Activated naive CD4-positive, alpha-beta T cell treated with anti-CD3 and anti-CD28 coated beads, Interleukin-2, amount 50 U/mL, for 16 hours (primary cell): ENCODE measurements around the gene ISG20.

Experiments
- DNase-seq: peaks from one replicate; pipeline ENCODE4 v3.0.0-alpha.2; 2020

Gene ISG20

GRCh38 chr15:88638626-88639372 lies at the start of gene ISG20:
TSS of gene ISG20 (plus strand) at chr15:88639016. CDS start at chr15:88639367, 351 bp downstream.
- peak; percentile 96 for DNase-seq

GRCh38 chr15:88590759-88591158 lies 48.1 kb upstream of the ISG20 start:
- no peak for DNase-seq

GRCh38 chr15:88591384-88591783 lies 47.4 kb upstream of the ISG20 start:
- DNase-seq: no peak

DNA sequence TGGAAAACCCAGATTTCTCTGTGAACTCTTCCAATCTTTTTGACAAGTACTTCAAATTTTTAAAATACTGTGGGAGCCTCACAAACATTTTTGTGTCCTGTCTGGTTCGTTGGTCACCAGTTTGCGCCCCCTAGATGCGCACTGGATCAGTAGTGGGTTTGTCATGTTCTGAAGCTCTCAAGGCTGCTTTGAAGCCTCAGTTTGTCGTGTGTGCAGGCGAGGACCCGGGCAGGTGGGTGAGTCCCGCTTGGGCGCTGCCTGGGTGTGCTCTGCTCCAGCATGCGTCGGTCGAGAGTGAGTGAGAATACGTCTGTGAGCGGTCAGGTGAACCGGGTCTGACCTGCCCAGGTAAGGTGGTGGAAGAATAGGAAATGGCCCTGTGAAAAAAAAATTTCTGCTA lies 34.9 kb upstream of the ISG20 start:
- no peak for DNase-seq

DNA sequence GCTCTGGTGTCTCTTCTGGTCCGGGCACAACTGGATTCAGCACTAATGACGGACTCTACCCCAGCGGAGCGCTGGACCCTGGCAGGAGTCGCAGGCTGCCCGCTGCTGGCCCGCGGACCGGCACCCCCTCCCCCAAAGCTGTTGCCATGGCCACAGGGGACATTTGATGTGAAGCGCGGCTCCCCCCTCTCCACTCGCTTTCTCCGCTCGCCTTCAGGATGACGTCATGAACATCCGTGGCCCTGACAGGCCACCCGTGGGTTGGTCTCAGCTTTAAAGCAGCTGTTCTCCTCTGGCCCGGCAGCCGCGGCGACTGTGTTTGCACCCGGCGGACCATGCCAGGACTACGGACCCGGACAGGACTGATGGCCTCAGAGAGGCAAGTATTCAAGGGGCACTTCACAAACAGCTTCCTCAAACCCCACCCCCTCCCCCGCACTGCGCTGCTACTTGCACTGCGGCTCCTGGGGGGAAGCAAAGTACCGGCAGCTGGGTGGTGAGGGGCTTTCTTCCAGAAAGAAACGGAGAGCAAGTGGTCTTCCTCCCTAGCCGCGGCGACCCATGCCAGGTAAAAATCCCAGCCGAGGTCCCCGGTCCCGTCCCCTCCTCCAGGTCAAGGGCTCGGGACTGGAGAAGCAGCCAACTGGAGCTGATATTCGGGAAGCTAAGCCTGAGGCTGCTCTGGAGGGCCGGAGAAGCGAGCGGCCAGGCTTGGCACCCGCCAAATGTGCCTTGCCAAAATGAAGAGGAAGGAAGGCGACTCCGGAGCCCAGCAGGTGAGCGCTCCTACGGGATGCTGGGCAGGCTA lies 34.2 kb upstream of the ISG20 start:
- no peak for DNase-seq

DNA sequence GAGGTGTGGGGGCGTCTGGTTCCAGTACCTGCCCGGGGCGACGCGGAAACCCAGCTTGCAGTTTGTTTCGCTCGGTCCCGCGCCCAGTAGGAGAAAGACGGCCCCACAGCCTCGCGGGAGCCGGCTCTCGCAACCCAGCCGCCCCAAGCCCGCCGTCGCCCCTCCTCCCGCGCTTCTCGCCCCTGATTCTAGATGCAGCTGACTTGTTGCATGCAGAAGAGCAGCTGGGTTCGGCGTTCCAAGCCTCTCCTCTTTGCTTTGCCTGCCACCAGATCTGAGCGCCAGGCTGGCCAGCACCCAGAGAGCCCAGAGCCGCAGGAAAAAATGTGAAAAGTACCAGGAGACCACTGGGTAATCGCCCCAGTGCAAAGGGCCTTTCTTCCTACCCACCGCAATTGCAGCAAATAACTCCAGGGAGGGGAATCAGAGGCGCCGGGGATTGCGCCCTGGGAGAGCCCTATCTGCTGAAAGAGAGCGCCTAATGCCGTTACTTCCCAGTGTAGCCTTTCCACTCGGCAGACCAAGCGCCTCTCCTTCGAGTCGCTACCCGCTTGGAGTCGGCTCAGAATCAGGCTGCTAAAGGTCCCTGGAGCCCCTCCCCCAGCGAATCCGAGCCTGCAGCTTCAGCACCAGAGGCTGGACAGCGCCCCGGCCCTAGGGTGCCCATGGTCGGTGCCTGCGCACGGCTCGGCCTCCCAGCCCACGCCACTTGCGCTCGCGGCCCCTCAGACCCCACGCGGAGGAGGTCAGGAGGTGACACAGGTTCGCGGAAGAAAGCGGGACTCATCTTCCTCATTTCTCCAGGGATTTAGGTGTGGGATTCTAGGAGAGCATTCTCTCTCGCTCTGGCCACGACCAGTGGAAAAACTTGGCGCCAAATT lies 33.4 kb upstream of the ISG20 start:
- DNase-seq: peak; percentile 58

DNA sequence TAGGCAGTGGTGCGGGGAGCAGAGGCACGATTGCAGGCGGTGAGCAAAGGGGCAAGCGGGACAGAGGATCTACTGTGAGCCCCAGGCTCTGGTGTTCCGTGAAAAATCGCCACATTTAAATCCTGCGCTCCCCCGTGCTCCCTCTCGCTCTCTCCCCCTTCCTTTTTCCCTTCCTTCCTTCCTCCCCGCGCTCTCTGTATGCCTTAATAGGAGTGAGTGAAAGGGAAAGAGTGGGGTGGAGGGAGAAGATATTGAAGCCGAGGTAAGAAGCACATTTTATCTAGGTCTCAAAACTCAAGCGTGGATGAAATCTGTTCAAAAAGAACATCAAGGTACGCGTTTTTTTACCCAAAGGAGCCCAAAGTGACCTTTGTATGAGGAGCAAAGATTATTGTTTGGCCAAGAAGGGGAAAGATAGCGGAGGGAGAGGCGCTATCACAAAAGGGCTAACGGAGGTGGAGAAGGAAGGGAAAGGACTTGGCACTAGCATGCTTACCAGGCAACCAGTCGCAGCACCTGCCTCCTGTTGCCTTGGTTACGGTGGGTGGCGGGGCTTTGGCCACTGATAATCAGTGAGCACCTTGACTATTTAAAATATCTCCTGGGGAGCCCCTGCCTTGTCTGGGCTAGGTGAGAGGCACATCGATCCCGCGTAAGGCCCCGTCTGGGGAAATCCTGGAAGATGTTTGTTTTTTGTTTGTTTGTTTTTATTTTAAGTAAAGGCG lies 32.6 kb upstream of the ISG20 start:
- no peak for DNase-seq

GRCh38 chr15:88607951-88608350 lies 30.9 kb upstream of the ISG20 start:
- DNase-seq: no peak

DNA sequence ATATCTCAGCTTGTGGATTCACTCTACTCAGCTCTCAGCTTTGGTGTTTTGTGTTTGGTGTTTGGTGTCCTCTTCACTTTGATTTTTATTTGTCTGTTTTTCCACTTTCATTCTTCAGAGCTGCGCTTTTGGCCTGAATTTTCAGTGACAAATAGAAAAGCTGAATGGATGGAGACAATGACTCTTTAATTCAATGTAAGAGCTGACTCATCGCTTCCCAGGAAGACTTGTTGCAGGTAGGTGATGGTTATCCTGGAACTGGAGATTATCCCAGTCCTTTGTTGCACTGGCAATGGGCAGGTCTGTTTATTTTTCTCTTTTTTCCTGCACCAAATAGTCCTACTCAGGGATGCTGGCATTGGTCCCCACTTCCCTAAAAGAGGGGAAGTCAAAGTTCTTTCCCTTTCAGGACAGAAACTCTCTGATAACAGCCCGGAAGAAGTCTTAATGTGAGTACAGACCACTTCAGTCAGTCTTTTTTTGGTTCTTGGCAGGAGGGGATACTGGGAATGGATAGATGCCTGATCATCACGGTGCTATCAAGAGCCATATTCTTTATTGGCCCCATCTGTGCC lies 30.1 kb upstream of the ISG20 start:
- no peak for DNase-seq

DNA sequence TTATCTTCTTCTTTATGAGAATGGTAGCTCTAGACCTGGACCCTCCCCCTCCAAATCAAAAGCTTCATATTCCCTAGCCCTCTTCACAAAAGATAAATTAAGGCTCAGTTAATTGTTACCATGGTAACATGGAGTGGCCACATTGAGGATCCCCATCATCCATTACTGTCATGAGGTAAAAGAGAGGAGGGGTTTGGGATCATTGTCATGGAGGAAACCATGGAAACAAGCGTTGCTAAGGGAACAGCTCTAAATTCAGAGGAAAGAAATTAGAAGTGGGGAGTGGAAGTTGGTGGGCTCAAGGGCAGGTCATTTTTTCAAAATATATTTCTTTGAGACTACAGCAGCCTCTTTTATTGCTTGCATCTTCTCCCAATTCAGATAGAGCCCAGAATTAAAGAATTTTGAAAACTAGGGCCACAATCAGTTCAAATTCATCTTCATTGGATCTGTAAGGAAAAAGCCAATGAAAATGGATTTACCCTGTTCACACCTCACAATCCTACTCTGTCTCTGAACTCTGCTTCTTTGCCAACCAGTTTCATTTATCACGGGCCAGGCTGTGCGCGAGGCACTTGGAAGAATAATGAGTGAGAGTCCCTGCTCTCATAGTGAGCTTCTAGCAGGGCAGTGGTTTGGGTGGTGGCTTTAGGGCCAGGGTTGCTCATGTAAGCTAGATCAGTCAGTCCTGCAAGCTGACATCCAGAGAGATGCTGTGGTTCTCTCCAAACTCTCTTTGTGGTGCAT lies 29.3 kb upstream of the ISG20 start:
- no peak for DNase-seq

DNA sequence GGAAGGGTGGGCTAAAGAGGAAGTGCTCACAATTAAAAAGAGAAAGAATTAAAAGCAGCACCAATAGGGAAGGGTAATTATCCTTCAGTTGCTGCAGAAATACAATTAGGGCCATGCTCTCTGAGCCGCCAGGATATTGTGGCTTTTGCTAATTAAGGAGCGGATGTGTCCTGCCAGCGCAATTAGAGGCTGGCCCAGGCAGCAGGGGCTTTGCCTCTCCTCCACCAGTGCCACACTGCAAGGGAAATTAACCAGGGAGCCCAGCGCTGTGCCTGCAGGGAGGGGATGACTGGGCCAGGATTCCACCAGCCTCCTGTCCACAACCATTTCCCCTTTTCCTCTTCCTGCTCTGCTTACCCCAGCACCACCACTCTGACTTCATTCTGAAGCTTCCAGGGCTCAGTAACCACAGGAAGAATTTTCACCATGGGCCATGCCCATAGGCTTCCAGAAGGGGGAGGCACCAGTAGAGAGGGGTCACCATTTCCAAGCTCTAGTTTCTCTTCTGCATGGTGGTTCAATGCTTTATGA lies 28.1 kb upstream of the ISG20 start:
- DNase-seq: no peak

DNA sequence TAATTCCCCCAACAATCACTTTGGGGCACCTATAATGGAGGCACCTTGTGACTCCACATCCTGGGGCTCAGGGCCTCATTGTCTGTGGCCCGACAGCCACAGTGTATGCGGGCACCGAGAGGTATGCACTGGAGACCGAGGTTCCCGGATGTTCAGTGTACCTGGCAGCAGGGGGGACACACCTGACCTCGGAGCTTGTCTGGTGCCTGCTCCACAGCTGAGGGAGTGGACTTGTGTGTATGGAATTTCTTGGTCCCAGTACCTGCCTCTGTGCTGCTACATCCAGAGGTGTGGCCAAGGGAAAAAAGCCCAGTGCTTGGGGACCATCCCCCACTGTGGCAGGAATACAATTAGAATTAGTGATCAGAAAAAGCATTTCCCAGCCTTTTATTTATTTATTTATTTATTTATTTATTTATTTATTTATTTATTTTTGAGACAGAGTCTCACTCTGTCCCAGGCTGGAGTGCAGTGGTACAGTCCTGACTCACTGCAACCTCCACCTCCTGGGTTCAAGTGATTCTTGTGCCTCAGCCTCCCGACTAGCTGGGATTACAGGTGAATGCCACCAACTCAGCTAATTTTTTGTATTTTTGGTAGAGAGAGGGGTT lies 26.5 kb upstream of the ISG20 start:
- no peak for DNase-seq

DNA sequence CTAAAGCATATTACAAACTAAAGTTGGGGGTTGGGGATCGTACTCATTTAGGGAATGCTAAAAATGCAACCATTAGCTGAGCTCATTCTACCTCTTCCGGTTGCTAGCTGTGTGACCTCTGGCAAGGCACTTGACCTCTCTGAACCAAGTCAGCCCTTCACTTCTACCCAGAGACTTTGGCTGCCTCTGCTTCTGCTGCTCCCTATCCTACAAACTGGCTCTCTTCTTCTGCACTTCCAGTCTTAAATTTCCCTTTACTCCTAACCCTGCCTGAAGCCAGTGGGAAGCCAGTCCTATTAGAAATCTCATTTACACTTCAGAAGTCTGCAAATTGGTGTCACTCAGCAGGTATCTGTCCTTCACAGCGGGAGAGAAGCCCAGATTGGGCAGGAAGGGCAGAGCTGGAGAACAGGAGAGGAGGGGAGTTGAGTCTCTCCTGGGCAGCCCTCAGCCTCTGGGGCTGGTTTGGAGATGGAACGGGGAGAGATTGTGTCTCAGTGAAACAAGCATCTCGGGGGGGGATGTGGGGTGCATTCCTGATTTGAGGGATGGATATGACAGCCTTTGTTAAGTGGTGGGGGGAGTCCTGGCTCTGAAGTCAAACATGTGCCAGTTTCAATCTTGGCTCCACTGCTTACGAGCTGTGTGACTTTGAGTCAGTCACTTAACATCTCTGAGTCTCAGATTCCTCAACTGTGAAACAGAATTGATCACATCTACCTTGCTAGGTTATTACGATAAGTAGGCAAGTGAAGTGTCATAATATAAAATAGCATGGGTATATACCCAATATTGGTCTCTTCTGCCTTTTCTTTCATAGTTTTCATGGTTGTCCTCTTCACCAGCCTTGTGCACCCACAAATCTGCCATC lies 25.5 kb upstream of the ISG20 start:
- no peak for DNase-seq

DNA sequence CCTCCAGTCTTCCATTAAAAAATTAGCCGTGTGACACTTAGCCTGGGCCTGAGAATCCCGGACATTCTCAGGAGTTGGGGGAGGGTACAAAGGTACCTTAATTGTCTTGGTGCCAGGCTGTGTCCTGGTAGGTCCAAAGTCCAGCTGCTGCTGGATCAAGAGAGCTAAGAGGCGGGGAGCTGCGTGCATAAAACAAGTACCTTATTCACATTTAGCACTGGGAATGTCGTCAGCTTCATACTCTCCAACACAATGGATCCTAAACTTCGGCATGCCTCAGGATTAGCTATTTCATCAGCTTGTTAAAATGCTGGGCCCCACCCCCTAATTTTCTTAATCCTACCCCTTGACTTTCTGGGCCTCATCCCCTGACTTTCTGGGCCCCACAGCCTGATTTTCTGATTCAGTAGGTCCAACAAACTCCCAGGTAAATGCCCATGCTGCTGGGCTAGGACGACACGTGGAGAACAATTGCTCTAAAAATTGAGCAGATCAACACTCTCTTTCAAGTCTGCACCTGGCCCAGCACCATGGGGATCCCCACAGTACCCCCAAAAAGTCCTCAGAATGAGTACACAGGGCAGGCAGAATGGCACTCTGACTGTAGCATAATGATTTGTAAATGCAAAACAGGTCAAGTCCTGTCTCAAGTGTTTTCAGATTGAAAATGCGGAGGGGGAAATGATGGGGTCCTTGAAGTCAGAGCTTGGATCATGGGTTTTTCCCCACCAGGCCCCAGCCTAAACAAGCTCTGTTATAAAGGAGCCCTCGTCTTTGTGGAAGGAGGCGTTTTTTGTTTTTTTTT lies 23.3 kb upstream of the ISG20 start:
- DNase-seq: no peak

GRCh38 chr15:88616240-88616639 lies 22.6 kb upstream of the ISG20 start:
- DNase-seq: no peak

GRCh38 chr15:88617031-88617722 lies 21.6 kb upstream of the ISG20 start:
- no peak for DNase-seq

DNA sequence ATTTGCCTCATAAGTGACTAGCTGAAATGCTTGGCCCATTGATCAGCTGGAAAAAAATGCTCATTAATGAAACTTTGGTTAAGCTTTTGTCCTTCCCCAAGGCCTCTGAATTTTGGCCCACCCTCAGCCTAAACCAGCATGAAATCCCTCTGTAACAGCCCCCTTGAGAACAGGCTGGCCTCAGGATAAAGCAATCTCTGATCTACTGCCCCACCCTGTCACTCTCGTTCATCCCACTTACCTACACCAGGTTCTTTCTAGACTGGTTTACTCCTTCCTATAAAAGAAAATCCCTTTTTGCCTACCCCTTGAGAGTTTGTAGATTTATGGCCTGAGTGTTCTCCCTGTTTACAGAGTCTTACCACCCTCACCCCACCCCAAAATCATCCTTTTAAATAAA lies 21.0 kb upstream of the ISG20 start:
- DNase-seq: no peak

DNA sequence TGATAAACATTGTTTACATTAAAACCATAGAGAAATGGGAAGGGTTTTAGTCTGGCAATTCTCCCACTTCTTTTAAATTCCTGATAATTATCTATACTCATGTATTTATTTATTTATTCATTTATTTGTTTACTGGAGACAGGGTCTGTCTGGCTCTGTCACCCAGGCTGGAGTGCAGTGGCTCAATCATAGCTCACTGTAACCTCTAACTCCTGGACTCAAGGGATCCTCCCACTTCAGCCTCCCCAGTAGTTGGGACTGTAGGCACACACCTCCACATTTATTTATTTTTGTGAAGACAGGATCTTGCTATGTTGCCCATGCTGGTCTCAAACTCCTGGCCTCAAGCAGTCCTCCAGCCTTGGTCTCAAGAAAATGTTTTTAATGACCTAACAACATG lies 20.1 kb upstream of the ISG20 start:
- DNase-seq: no peak
